Esophagus squamous epithelium (tissue), 4 donors: ENCODE data around the gene KMT2E.

Experiments used
- CTCF ChIP-seq, 6 experiments: fragments of 450-650 bp in 4 of 6; fragments of 200-600 bp in 2 of 6; sonication (generic) in 2 of 6; IDR thresholded peaks; one replicate each; pipeline ENCODE4 v1.5.1; 2016 to 2019; ENCODE audit warnings: antibody characterized with exemption in 6 of 6, mild to moderate bottlenecking in 4 of 6, moderate library complexity in 4 of 6
- POLR2A ChIP-seq, 4 donors: fragments of 450-650 bp; IDR thresholded peaks; one replicate each; pipeline ENCODE4 v1.6.1; 2017; ENCODE audit warnings: antibody characterized with exemption in 4 of 4, mild to moderate bottlenecking in 4 of 4, moderate library complexity in 3 of 4

- TF ChIP-seq CTCF (IDR thresholded peaks at IDR 0.05) (no peak), POLR2A (IDR thresholded peaks at IDR 0.05) (no peak)
Observed at GRCh38 chr7:105153531-105153930, 139.5 kb downstream of the KMT2E start.
